Progenitor cell of endocrine pancreas (in vitro differentiated cells): Measurements from ENCODE around the gene VLDLR. TPM values are rescaled to one million over a fixed set of nuclear protein-coding genes. Genes with fewer than 3 reads are reported as not detected.

Source experiments
- DNase-seq: peaks from one replicate; pipeline ENCODE4 v3.0.0; 2021; ENCODE audit warnings: low spot score; ENCODE audit not compliant: unreplicated experiment
- H3K27ac Mint-ChIP-seq: 2 replicates; pipeline ENCODE4 v1.8.0; 2021; ENCODE audit warnings: mild to moderate bottlenecking, moderate library complexity, mixed read lengths
- H3K27me3 Mint-ChIP-seq: 2 replicates; pipeline ENCODE4 v1.8.0; 2021; ENCODE audit warnings: mixed read lengths
- H3K36me3 Mint-ChIP-seq: 2 replicates; pipeline ENCODE4 v1.8.0; 2022; ENCODE audit warnings: mixed read lengths; ENCODE audit not compliant: insufficient read depth
- H3K4me1 Mint-ChIP-seq: 2 replicates; pipeline ENCODE4 v1.8.0; 2021; ENCODE audit warnings: low read depth, mixed read lengths
- H3K4me3 Mint-ChIP-seq: 2 replicates; pipeline ENCODE4 v1.8.0; 2021; ENCODE audit warnings: low read depth, mild to moderate bottlenecking, moderate library complexity, mixed read lengths
- H3K9me3 Mint-ChIP-seq: 2 replicates; pipeline ENCODE4 v1.8.0; 2021; ENCODE audit warnings: low read depth, mixed read lengths
- total RNA-seq: library from RNA; stranded (reverse); gene quantifications from 2 replicates; pipeline ENCODE4 v1.2.1, GENCODE V29; 2021
- TF ChIP-seq, protein P1 (sequence below): fragments of 200-600 bp; sonication (generic); IDR thresholded peaks from one replicate; pipeline ENCODE4 v1.5.0; 2021; ENCODE audit warnings: antibody characterized with exemption, mild to moderate bottlenecking; ENCODE audit not compliant: unreplicated experiment

The VLDLR gene
- total RNA-seq, 1 donor from 2014 or later: 8.1 TPM

GRCh38 chr9:2610985-2611384 is 10.6 kb upstream of the VLDLR start:
- DNase-seq: no peak
- Mint-ChIP-seq H3K27ac (no peak overlapping the region), H3K36me3 (no peaks in the 10 kb centered on the region), H3K4me1 (peaks cover 6% of the 10 kb centered on the region), H3K9me3 (no peaks in the 10 kb centered on the region), H3K27me3 (peaks cover 19% of the 10 kb centered on the region), H3K4me3 (no peak overlapping the region)
- TF ChIP-seq, protein P1, sequence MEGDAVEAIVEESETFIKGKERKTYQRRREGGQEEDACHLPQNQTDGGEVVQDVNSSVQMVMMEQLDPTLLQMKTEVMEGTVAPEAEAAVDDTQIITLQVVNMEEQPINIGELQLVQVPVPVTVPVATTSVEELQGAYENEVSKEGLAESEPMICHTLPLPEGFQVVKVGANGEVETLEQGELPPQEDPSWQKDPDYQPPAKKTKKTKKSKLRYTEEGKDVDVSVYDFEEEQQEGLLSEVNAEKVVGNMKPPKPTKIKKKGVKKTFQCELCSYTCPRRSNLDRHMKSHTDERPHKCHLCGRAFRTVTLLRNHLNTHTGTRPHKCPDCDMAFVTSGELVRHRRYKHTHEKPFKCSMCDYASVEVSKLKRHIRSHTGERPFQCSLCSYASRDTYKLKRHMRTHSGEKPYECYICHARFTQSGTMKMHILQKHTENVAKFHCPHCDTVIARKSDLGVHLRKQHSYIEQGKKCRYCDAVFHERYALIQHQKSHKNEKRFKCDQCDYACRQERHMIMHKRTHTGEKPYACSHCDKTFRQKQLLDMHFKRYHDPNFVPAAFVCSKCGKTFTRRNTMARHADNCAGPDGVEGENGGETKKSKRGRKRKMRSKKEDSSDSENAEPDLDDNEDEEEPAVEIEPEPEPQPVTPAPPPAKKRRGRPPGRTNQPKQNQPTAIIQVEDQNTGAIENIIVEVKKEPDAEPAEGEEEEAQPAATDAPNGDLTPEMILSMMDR: no peak

- TF ChIP-seq, protein P1: no peak
- Mint-ChIP-seq H3K27me3 (peaks cover 21% of the 10 kb centered on the region), H3K27ac (no peak overlapping the region), H3K36me3 (no peaks in the 10 kb centered on the region), H3K9me3 (no peaks in the 10 kb centered on the region), H3K4me3 (no peak overlapping the region), H3K4me1 (peaks cover 6% of the 10 kb centered on the region)
- no peak for DNase-seq
These were observed 9.6 kb upstream of the VLDLR start for GRCh38 chr9:2611961-2612360.

GRCh38 chr9:2613730-2614271 is 7.8 kb upstream of the VLDLR start:
- Mint-ChIP-seq H3K27me3 (peaks cover 26% of the 10 kb centered on the region), H3K4me1 (peaks cover 6% of the 10 kb centered on the region), H3K9me3 (no peaks in the 10 kb centered on the region), H3K27ac (no peak overlapping the region), H3K4me3 (no peak overlapping the region), H3K36me3 (no peaks in the 10 kb centered on the region)
- TF ChIP-seq, protein P1: no peak
- no peak for DNase-seq

DNA sequence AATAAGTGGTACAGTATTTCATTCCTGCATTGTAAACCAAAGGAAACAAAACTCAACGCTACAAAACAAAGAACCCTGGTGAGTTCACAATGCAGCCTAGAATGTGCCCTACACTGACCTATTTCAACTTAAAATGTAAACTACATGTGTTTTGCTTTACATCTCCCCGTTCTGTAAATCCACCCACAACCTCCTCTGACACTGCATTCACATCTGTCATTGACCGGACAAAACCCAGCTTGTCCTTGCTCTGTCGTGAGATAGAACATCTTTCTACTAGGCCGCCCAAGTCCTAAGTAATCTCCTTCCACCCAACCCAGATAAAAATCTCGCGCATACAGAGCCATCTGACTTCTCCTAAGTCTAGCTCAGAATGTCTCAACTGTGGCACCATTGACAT is 6.1 kb upstream of the VLDLR start:
- H3K27me3 Mint-ChIP-seq: peaks cover 43% of the 10 kb centered on the region
- H3K27ac Mint-ChIP-seq: no peak overlapping the region
- no peaks in the 10 kb centered on the region for H3K9me3 Mint-ChIP-seq
- H3K4me1 Mint-ChIP-seq: peaks cover 6% of the 10 kb centered on the region
- H3K4me3 Mint-ChIP-seq: no peak overlapping the region
- H3K36me3 Mint-ChIP-seq: no peaks in the 10 kb centered on the region
- DNase-seq: no peak
- TF ChIP-seq, protein P1: no peak

DNA sequence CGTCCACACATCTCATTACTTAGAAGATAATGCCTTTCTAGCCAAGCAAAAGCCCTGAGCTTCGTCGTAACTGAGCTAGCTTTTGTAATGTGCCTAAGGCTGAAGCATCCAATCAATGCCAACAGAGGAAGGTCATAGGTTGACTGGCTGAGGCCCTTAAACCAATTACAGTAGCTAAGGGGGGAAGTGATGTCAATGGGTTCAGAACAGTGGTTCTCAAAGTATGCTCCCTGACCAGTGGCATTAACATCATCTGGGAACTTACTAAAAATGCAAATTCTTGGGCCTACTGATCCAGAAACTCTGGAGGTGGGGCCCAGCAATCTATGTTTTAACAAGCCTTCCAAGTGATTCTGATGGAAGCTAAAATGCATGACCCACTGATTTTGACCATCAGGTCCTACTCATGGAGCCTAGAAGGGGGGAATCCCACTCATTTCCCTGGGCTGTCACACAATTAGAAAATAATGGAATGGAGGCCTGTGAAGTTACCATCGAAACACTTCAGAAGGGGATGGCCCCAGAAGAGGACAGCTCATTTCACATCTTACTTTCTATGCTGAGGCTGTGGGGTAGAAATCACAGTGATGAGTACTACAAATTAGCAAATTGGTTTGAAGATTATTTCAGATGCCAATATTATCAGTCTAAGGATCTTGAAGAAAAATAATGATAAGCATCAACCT is 4.8 kb upstream of the VLDLR start:
- Mint-ChIP-seq H3K36me3 (no peaks in the 10 kb centered on the region), H3K4me3 (no peak overlapping the region), H3K4me1 (peaks cover 6% of the 10 kb centered on the region), H3K9me3 (no peaks in the 10 kb centered on the region), H3K27ac (no peak overlapping the region), H3K27me3 (peaks cover 44% of the 10 kb centered on the region)
- no peak for DNase-seq
- TF ChIP-seq, protein P1: no peak
